ENCODE data around the gene TTC9C. TPM values are rescaled to one million over a fixed set of nuclear protein-coding genes. Genes with fewer than 3 reads are reported as not detected.

The TTC9C gene
- total RNA-seq, 1 experiment from 2014 or later = 33.3 TPM

DNA sequence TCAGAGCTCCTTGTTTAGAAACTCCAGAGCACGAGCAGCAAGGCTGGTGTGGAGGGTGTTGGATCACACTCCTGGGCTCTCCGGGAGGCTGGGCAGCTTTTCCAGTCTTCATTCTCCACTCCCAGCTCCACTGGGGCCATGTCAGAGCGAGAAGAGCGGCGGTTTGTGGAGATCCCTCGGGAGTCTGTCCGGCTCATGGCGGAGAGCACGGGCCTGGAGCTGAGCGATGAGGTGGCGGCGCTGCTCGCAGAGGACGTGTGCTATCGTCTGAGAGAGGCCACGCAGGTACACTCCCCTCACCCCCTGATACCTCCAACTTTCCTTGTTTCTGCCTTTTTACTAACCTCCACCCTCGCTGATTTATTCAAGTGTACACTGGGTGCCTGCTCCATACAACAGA lies 47.4 kb downstream of the TTC9C start:
- Histone ChIP-seq H3K9ac (ENCODE audit: low read length) (no peak overlapping the region), H3K9me3 (ENCODE audit: control insufficient read depth in 1 of 2, insufficient read depth in 1 of 2, low read depth in 1 of 2, low read length in 2 of 2) (no peaks in the 10 kb centered on the region), H3K4me2 (ENCODE audit: low read length) (no peak overlapping the region), H3K27ac (ENCODE audit: low read depth, low read length) (no peak overlapping the region), H3K4me1 (ENCODE audit: control insufficient read depth in 1 of 2, insufficient read depth in 2 of 2, low read length in 2 of 2) (peaks cover 3 to 13% of the 10 kb centered on the region in 2 experiments; a peak in 3 of 4 replicates), H3K36me3 (ENCODE audit: control insufficient read depth in 1 of 2, insufficient read depth in 2 of 2, low read length in 2 of 2) (peaks cover 3 to 13% of the 10 kb centered on the region in 2 experiments; a peak in 3 of 4 replicates), H3K79me2 (ENCODE audit: insufficient read depth, low read length) (peaks cover 19% of the 10 kb centered on the region), H3K4me3 (replicated peaks in 1 of 2; ENCODE audit: low read depth in 1 of 2, low read length in 2 of 2) (no peak overlapping the region), H4K20me1 (ENCODE audit: insufficient read depth) (no peaks in the 10 kb centered on the region), H3K9me2 (ENCODE audit: insufficient read depth) (no peaks in the 10 kb centered on the region), H2AFZ (ENCODE audit: low read depth, low read length, poor library complexity, severe bottlenecking) (no peak overlapping the region), H3K27me3 (ENCODE audit: insufficient read depth, low read length) (no peaks in the 10 kb centered on the region)
- DNase-seq (ENCODE audit: low read depth, low spot score) (no peak), ATAC-seq (no peak)
- RAD21 ChIA-PET (ENCODE audit: low non-redundant PET in 1 of 2, low total read pairs in 2 of 2, uncharacterized antibody in 2 of 2, unreplicated experiment in 2 of 2) = no interaction called here
- CTCF ChIA-PET = interaction anchor here (1.1 to 2.7 kb wide), 2 partner anchors 11 kb away, joined by 3 to 7 read pairs; no protein-coding TSS in a partner anchor
- TF ChIP-seq, protein P1, sequence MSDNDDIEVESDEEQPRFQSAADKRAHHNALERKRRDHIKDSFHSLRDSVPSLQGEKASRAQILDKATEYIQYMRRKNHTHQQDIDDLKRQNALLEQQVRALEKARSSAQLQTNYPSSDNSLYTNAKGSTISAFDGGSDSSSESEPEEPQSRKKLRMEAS (IDR thresholded peaks at IDR 0.05) = no peak
- TF ChIP-seq ZFX (IDR thresholded peaks at IDR 0.05) = no peak
- TF ChIP-seq EZH2 (IDR thresholded peaks at IDR 0.05) = no peak
- POLR2A ChIA-PET = interaction anchor here (0.8 to 1.4 kb wide), 2 partner anchors 22 to 65 kb away, joined by 3 read pairs; partner anchors contain the start of gene ZBTB3
- BruUV-seq (replicated peaks) = no TSS peak
- intact Hi-C loops (cut with micrococcal nuclease) = no loop called here

DNA sequence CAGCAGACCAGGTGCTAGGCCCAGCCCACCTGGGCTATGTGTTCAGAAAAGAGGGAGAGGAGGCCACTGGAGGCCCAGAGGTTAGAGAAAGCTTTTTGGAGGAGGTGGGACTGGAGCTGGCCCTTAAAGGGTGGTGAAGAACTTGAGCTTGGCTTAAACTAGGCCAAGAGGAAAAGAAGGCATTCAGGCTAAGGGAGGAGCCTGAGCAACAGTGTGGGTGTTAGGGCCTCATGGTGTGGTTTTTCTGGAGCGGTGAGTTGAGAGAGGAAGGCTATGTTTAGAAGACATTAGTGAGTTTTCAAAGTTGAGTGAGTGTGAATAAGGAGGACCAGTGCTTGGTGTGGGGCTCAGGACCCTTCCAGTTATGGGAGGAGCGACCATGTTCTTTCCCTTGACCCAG lies 49.1 kb downstream of the TTC9C start:
- ATAC-seq (no peak), DNase-seq (ENCODE audit: low read depth, low spot score) (no peak)
- no TSS peak for BruUV-seq (replicated peaks)
- ChIA-PET RAD21 (ENCODE audit: low non-redundant PET in 1 of 2, low total read pairs in 2 of 2, uncharacterized antibody in 2 of 2, unreplicated experiment in 2 of 2) (no interaction called here), POLR2A (no interaction called here), CTCF (interaction anchor here (2.7 kb wide), 1 partner anchor 9 kb away, joined by 7 read pairs; no protein-coding TSS in a partner anchor)
- no peak overlapping the region for H3K4me3 ChIP-seq (replicated peaks in 1 of 2; ENCODE audit: low read depth in 1 of 2, low read length in 2 of 2)
- H3K27ac ChIP-seq (ENCODE audit: low read depth, low read length) = no peak overlapping the region
- H2AFZ ChIP-seq (ENCODE audit: low read depth, low read length, poor library complexity, severe bottlenecking) = no peak overlapping the region
- H3K9ac ChIP-seq (ENCODE audit: low read length) = no peak overlapping the region
- no peaks in the 10 kb centered on the region for H3K9me3 ChIP-seq (ENCODE audit: control insufficient read depth in 1 of 2, insufficient read depth in 1 of 2, low read depth in 1 of 2, low read length in 2 of 2)
- 0 out of 2 replicates have a peak, but pooled peaks cover 11% of the 10 kb centered on the region for H3K79me2 ChIP-seq (ENCODE audit: insufficient read depth, low read length)
- no peaks in the 10 kb centered on the region; a peak in 1 of 4 replicates for H3K4me1 ChIP-seq (ENCODE audit: control insufficient read depth in 1 of 2, insufficient read depth in 2 of 2, low read length in 2 of 2)
- peaks cover 3 to 13% of the 10 kb centered on the region in 2 experiments; a peak in 3 of 4 replicates for H3K36me3 ChIP-seq (ENCODE audit: control insufficient read depth in 1 of 2, insufficient read depth in 2 of 2, low read length in 2 of 2)
- no peaks in the 10 kb centered on the region for H3K27me3 ChIP-seq (ENCODE audit: insufficient read depth, low read length)
- no peaks in the 10 kb centered on the region for H4K20me1 ChIP-seq (ENCODE audit: insufficient read depth)
- H3K9me2 ChIP-seq (ENCODE audit: insufficient read depth) = no peaks in the 10 kb centered on the region
- intact Hi-C loops (cut with micrococcal nuclease) = no loop called here
- no peak overlapping the region for H3K4me2 ChIP-seq (ENCODE audit: low read length)
- no peak for TF ChIP-seq TCF7L2 (IDR thresholded peaks at IDR 0.05; ENCODE audit: borderline replicate concordance, extremely low read depth, insufficient read depth, insufficient read length)
- no peak for TF ChIP-seq SP1 (IDR thresholded peaks at IDR 0.05; ENCODE audit: low read depth)
- TF ChIP-seq JUND (IDR thresholded peaks at IDR 0.05) = no peak
- no peak for TF ChIP-seq YY1 (IDR thresholded peaks at IDR 0.05; ENCODE audit: extremely low read depth, insufficient replicate concordance, low read depth, low read length)
- TF ChIP-seq, protein P2, sequence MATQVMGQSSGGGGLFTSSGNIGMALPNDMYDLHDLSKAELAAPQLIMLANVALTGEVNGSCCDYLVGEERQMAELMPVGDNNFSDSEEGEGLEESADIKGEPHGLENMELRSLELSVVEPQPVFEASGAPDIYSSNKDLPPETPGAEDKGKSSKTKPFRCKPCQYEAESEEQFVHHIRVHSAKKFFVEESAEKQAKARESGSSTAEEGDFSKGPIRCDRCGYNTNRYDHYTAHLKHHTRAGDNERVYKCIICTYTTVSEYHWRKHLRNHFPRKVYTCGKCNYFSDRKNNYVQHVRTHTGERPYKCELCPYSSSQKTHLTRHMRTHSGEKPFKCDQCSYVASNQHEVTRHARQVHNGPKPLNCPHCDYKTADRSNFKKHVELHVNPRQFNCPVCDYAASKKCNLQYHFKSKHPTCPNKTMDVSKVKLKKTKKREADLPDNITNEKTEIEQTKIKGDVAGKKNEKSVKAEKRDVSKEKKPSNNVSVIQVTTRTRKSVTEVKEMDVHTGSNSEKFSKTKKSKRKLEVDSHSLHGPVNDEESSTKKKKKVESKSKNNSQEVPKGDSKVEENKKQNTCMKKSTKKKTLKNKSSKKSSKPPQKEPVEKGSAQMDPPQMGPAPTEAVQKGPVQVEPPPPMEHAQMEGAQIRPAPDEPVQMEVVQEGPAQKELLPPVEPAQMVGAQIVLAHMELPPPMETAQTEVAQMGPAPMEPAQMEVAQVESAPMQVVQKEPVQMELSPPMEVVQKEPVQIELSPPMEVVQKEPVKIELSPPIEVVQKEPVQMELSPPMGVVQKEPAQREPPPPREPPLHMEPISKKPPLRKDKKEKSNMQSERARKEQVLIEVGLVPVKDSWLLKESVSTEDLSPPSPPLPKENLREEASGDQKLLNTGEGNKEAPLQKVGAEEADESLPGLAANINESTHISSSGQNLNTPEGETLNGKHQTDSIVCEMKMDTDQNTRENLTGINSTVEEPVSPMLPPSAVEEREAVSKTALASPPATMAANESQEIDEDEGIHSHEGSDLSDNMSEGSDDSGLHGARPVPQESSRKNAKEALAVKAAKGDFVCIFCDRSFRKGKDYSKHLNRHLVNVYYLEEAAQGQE (IDR thresholded peaks at IDR 0.05; ENCODE audit: low read depth) = no peak
- no peak for TF ChIP-seq ZFX (IDR thresholded peaks at IDR 0.05)
- no peak for TF ChIP-seq FOSL1 (IDR thresholded peaks at IDR 0.05; ENCODE audit: low read depth)
- TF ChIP-seq, protein P3, sequence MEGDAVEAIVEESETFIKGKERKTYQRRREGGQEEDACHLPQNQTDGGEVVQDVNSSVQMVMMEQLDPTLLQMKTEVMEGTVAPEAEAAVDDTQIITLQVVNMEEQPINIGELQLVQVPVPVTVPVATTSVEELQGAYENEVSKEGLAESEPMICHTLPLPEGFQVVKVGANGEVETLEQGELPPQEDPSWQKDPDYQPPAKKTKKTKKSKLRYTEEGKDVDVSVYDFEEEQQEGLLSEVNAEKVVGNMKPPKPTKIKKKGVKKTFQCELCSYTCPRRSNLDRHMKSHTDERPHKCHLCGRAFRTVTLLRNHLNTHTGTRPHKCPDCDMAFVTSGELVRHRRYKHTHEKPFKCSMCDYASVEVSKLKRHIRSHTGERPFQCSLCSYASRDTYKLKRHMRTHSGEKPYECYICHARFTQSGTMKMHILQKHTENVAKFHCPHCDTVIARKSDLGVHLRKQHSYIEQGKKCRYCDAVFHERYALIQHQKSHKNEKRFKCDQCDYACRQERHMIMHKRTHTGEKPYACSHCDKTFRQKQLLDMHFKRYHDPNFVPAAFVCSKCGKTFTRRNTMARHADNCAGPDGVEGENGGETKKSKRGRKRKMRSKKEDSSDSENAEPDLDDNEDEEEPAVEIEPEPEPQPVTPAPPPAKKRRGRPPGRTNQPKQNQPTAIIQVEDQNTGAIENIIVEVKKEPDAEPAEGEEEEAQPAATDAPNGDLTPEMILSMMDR (IDR thresholded peaks at IDR 0.05 in 2 of 3, conservative IDR thresholded peaks at IDR 0.05 in 1 of 3; ENCODE audit: borderline replicate concordance in 1 of 3, insufficient read depth in 1 of 3, low read depth in 2 of 3, low read length in 2 of 3) = no peak
- TF ChIP-seq, protein P1 (IDR thresholded peaks at IDR 0.05) = no peak
- no peak for TF ChIP-seq RAD21 (IDR thresholded peaks at IDR 0.05; ENCODE audit: low read depth)
- no peak for TF ChIP-seq POLR2AphosphoS5 (IDR thresholded peaks at IDR 0.05; ENCODE audit: low read depth, low read length)
- TF ChIP-seq EZH2 (IDR thresholded peaks at IDR 0.05) = no peak
- no peak for TF ChIP-seq EZH2phosphoT487 (IDR thresholded peaks at IDR 0.05; ENCODE audit: borderline replicate concordance)
- TF ChIP-seq SIN3A (IDR thresholded peaks at IDR 0.05; ENCODE audit: low read depth) = no peak
- TF ChIP-seq CEBPB (IDR thresholded peaks at IDR 0.05; ENCODE audit: low read depth) = no peak

Data from HCT116 (cell line).